OCI-LY7 (cell line): ENCODE data around the gene LRP4. TPM values are rescaled to one million over a fixed set of nuclear protein-coding genes. Genes with fewer than 3 reads are reported as not detected.

Experiments
- BruUV-seq: library from RNA; stranded (reverse); fragments of 400-500 nt; replicated peaks from 2 replicates; lab custom pipeline; 2021; lab: Mats Ljungman, UMichigan
- CTCF ChIA-PET: fragments of 300-600 bp; sonication (Branson Sonifier 250); formaldehyde crosslinking; loops from one replicate; lab custom pipeline; 2022; ENCODE audit warnings: antibody characterized with exemption; ENCODE audit not compliant: unreplicated experiment; lab: Charles Lee
- POLR2A ChIA-PET: fragments of 300-600 bp; sonication (Branson Sonifier 250); formaldehyde crosslinking; loops from one replicate; lab custom pipeline; 2022; ENCODE audit warnings: antibody characterized with exemption; lab: Charles Lee
- DNase-seq: peaks from one replicate; pipeline ENCODE4 v3.0.0-alpha.2; 2015; ENCODE audit warnings: low spot score
- H2AFZ ChIP-seq: fragments of 200-600 bp; sonication (generic), shearing (Covaris generic); 2 replicates; pipeline ENCODE4 v1.6.1; 2014; ENCODE audit warnings: mild to moderate bottlenecking, antibody characterized with exemption, low read length, moderate library complexity
- H3K27ac ChIP-seq: fragments of 200-600 bp; sonication (generic); 2 replicates; pipeline ENCODE4 v1.5.1; 2014; ENCODE audit warnings: mixed run types, low read depth, mild to moderate bottlenecking, moderate library complexity, low read length, inconsistent platforms; ENCODE audit not compliant: poor library complexity, severe bottlenecking
- H3K36me3 ChIP-seq: fragments of 200-600 bp; sonication (generic); 2 replicates; pipeline ENCODE4 v1.6.1; 2014; ENCODE audit warnings: mild to moderate bottlenecking, antibody characterized with exemption, low read length, moderate library complexity, mixed read lengths; ENCODE audit not compliant: insufficient read depth
- H3K4me1 ChIP-seq: fragments of 200-600 bp; sonication (generic); 2 replicates; pipeline ENCODE4 v1.5.1; 2014; ENCODE audit warnings: mild to moderate bottlenecking, low read length; ENCODE audit not compliant: insufficient read depth, poor library complexity, severe bottlenecking
- H3K4me2 ChIP-seq: fragments of 200-600 bp; sonication (generic); 2 replicates; pipeline ENCODE4 v1.6.1; 2014; ENCODE audit warnings: mild to moderate bottlenecking, low read length
- H3K4me3 ChIP-seq: fragments of 200-600 bp; sonication (generic); 2 replicates; pipeline ENCODE4 v1.5.1; 2014; ENCODE audit warnings: mild to moderate bottlenecking, low read depth, low read length; ENCODE audit not compliant: poor library complexity, severe bottlenecking
- H3K79me2 ChIP-seq: fragments of 200-600 bp; sonication (generic); 2 replicates; pipeline ENCODE4 v1.6.1; 2016; ENCODE audit warnings: low read depth, mild to moderate bottlenecking, low read length, moderate library complexity, mixed read lengths; ENCODE audit not compliant: insufficient read depth
- H3K9me2 ChIP-seq: fragments of 200-600 bp; sonication (generic); 2 replicates; pipeline ENCODE4 v1.6.1; 2016; ENCODE audit warnings: mild to moderate bottlenecking, low read length, mixed read lengths; ENCODE audit not compliant: insufficient read depth
- H3K9me3 ChIP-seq: fragments of 200-600 bp; sonication (generic); 2 replicates; pipeline ENCODE4 v1.6.1; 2014; ENCODE audit warnings: mild to moderate bottlenecking, mixed run types, low read length, mixed read lengths
- H4K20me1 ChIP-seq: fragments of 200-600 bp; sonication (generic); 2 replicates; pipeline ENCODE4 v1.6.1; 2014; ENCODE audit warnings: mild to moderate bottlenecking, antibody characterized with exemption, low read length, moderate library complexity, mixed read lengths; ENCODE audit not compliant: insufficient read depth
- EZH2phosphoT487 ChIP-seq: fragments of 200-600 bp; sonication (generic); IDR thresholded peaks from 2 replicates; pipeline ENCODE4 v1.6.1; 2018; ENCODE audit warnings: low read depth, borderline replicate concordance, mild to moderate bottlenecking, mixed run types, antibody characterized with exemption, low read length, moderate library complexity, mixed read lengths
- intact Hi-C: fragments of 100-400 bp; cut with micrococcal nuclease; formaldehyde crosslinking; loops from one replicate; pipeline ENCODE4 v1.10.0; 2022; ENCODE audit not compliant: unreplicated experiment
- total RNA-seq, 2 experiments: library from RNA; depleted of rRNA in 1 of 2; stranded (reverse); fragments of >200 nt in 1 of 2; shearing (Covaris generic) in 1 of 2; gene quantifications; 2 replicates each; pipeline ENCODE4 v1.2.3, GENCODE V29; 2014 to 2022
- TF ChIP-seq, protein P1 (sequence below): fragments of 200-600 bp; sonication (generic); conservative IDR thresholded peaks from 2 replicates; pipeline ENCODE4 v1.5.1; 2014; ENCODE audit warnings: mild to moderate bottlenecking, antibody characterized with exemption, low read length, moderate library complexity, mixed read lengths

Gene LRP4
- total RNA-seq, 2 experiments from 2014 or later = 19.8 to 28.5 TPM

DNA sequence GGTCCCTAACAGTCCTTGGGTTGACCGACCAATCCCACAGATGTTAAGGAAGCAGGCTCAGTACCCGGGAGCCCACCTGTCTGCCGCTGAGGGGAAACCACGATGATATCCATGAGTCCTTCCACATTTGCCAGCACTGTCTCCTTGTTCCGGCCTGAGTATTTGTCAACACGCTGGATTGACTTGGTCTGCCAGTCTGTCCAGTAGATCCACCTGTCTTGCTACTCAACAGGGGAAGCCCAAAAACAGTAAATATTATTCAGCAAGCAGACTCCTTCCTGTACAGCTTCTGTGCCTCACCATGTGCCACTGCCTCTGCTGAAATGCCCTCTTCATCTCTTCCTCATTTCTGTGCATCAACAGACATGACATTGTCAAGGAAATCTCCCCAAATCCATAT is 49.4 kb downstream of the LRP4 start:
- Histone ChIP-seq H3K79me2 (no peaks in the 10 kb centered on the region), H3K4me3 (no peak overlapping the region), H4K20me1 (no peaks in the 10 kb centered on the region), H3K9me2 (no peaks in the 10 kb centered on the region), H2AFZ (no peak overlapping the region), H3K27ac (no peak overlapping the region), H3K4me2 (no peak overlapping the region), H3K4me1 (no peaks in the 10 kb centered on the region), H3K36me3 (peaks cover 95% of the 10 kb centered on the region), H3K9me3 (no peaks in the 10 kb centered on the region)
- TF ChIP-seq, protein P1, sequence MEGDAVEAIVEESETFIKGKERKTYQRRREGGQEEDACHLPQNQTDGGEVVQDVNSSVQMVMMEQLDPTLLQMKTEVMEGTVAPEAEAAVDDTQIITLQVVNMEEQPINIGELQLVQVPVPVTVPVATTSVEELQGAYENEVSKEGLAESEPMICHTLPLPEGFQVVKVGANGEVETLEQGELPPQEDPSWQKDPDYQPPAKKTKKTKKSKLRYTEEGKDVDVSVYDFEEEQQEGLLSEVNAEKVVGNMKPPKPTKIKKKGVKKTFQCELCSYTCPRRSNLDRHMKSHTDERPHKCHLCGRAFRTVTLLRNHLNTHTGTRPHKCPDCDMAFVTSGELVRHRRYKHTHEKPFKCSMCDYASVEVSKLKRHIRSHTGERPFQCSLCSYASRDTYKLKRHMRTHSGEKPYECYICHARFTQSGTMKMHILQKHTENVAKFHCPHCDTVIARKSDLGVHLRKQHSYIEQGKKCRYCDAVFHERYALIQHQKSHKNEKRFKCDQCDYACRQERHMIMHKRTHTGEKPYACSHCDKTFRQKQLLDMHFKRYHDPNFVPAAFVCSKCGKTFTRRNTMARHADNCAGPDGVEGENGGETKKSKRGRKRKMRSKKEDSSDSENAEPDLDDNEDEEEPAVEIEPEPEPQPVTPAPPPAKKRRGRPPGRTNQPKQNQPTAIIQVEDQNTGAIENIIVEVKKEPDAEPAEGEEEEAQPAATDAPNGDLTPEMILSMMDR = no peak
- TF ChIP-seq EZH2phosphoT487 = no peak
- intact Hi-C loops = no loop called here
- no peak for DNase-seq
- BruUV-seq = no TSS peak
- ChIA-PET CTCF (no interaction called here), POLR2A (no interaction called here)

DNA sequence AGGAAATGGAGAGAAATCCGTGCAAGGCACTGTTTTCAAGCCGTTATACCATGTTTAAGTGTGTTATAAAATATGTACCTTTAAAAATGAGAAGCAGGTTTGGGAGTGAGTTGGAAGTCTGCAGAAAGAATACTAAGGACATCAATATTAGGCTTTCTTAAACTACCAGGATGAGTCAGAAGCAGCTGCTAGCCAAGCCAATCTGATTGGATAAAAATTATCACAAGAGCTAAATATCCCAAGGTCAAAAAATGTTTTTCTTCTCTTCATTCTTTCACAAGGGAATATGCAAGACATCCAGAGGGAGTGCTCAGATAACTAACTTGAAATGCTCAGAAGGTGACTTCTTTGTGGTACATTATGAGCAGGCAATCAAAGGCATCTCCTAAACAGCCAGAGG is 53.0 kb downstream of the LRP4 start:
- H3K79me2 ChIP-seq = no peaks in the 10 kb centered on the region
- no peak overlapping the region for H3K4me3 ChIP-seq
- POLR2A ChIA-PET = interaction anchor here (0.6 to 1.6 kb wide), 5 partner anchors 11 to 884 kb away, joined by 3 to 4 read pairs (median 3); no protein-coding TSS in a partner anchor
- intact Hi-C loops = no loop called here
- no peak overlapping the region for H3K4me2 ChIP-seq
- CTCF ChIA-PET = no interaction called here
- no peak overlapping the region for H2AFZ ChIP-seq
- TF ChIP-seq, protein P1 = no peak
- TF ChIP-seq EZH2phosphoT487 = no peak
- H3K4me1 ChIP-seq = no peaks in the 10 kb centered on the region
- H3K27ac ChIP-seq = no peak overlapping the region
- no peaks in the 10 kb centered on the region for H4K20me1 ChIP-seq
- no TSS peak for BruUV-seq
- DNase-seq = no peak
- no peaks in the 10 kb centered on the region for H3K9me2 ChIP-seq
- H3K9me3 ChIP-seq = no peaks in the 10 kb centered on the region
- H3K36me3 ChIP-seq = peaks cover 92% of the 10 kb centered on the region

DNA sequence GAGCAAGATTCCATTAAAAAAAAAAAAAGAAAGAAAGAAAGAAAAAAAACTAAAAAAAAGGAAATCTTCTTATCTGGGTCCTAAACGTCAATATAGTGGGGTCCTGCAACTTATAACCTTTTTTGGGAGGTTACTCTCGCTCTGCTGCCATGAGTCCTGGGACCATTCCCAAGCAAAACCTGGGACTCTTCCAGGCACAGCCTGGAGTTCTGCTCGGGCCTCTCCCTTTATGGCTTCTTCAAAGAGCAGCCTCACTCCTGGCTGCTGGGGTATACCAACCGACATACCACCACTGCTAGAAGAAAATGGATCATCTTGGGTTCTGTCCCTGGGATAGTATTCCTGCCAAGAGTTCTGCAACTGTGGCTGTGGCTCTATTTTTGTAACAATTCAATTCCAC is 58.1 kb downstream of the LRP4 start:
- Histone ChIP-seq H3K4me3 (no peak overlapping the region), H3K36me3 (peaks cover 92% of the 10 kb centered on the region), H2AFZ (no peak overlapping the region), H3K4me1 (no peaks in the 10 kb centered on the region), H4K20me1 (no peaks in the 10 kb centered on the region), H3K79me2 (no peaks in the 10 kb centered on the region), H3K9me2 (no peaks in the 10 kb centered on the region), H3K9me3 (no peaks in the 10 kb centered on the region), H3K27ac (no peak overlapping the region), H3K4me2 (no peak overlapping the region)
- no TSS peak for BruUV-seq
- intact Hi-C loops = no loop called here
- TF ChIP-seq EZH2phosphoT487 = no peak
- TF ChIP-seq, protein P1 = no peak
- no peak for DNase-seq
- ChIA-PET POLR2A (interaction anchor here (0.6 kb wide), 1 partner anchor 10 kb away, joined by 3 read pairs; no protein-coding TSS in a partner anchor), CTCF (no interaction called here)
